ENCODE measurements around the gene MET. TPM values are rescaled to one million over a fixed set of nuclear protein-coding genes. Genes with fewer than 3 reads are reported as not detected.

Gene MET
- total and polyA plus RNA-seq, 2 of the 13 experiments (the other 11 are each of a cell fraction or from before 2014, with no cell fraction given) = 21.8 to 31.5 TPM

DNA sequence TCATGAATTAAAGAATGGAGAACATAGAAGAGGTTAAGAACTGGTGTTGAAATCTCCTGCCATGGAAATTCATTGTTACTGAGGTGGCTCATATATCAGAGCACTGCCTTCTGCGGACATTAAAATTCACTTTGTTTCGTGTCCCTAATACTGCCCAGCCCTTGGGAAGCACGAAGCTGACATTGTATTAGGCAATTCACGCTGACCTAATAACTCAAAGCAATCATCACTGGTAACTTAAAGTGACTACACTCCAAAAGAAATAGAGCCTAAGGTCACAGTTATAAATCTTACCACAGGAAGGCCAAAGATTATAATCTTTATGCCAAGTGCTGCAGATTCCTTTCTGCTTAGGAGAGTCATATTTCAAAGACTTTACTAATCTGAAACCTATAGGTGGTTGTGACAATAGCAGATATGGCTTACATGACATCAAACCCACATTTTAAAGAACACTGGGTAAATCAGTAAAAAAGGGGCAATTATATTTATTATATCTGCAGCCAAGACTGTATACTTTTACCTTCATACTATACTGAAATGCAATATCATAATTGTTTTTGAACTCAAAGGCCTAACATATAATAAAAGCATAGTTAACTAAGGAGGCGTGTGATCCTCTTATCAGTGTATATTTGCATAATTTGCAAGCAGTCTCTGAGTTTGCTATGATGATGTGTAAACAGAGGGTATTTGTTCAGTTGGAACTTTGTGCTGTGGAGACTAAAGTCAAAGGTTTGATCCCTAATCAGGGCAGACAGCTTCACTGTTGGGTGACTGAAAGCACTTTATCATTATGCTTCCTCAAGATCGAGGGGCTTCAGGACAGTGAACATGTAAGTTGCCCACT, 138.5 kb downstream of the MET start (continued):
- TF ChIP-seq POLR2A (IDR thresholded peaks at IDR 0.05; ENCODE audit: insufficient read depth in 1 of 2, low read depth in 2 of 2, low read length in 2 of 2) (peak; percentile 73 to 83; a peak in 3 of 4 replicates), CHD4 (IDR thresholded peaks at IDR 0.05; ENCODE audit: borderline replicate concordance, low read length) (peak; percentile 93; the same call in 1 of the 2 replicates), RFX3 (CRISPR knock-in tag; IDR thresholded peaks at IDR 0.05) (no peak), ZNF883 (CRISPR knock-in tag; IDR thresholded peaks at IDR 0.05; ENCODE audit: not compliant biosample characterization) (no peak), JUN (CRISPR knock-in tag; IDR thresholded peaks at IDR 0.05) (no peak), ZNF788 (CRISPR knock-in tag; IDR thresholded peaks at IDR 0.05; ENCODE audit: borderline replicate concordance) (no peak), ZNF652 (CRISPR knock-in tag; IDR thresholded peaks at IDR 0.05; ENCODE audit: borderline replicate concordance, low read depth) (peak; percentile 58; the same call in 1 of the 2 replicates), TP53 (CRISPR knock-in tag; conservative IDR thresholded peaks at IDR 0.05) (no peak), PRMT3 (CRISPR knock-in tag; IDR thresholded peaks at IDR 0.05; ENCODE audit: borderline replicate concordance, low read depth) (no peak), MYC (CRISPR knock-in tag; IDR thresholded peaks at IDR 0.05; ENCODE audit: borderline replicate concordance) (no peak), ARID2 (CRISPR knock-in tag; IDR thresholded peaks at IDR 0.05; ENCODE audit: borderline replicate concordance) (no peak), NPAS2 (CRISPR knock-in tag; IDR thresholded peaks at IDR 0.05; ENCODE audit: borderline replicate concordance) (no peak), MTF2 (CRISPR knock-in tag; IDR thresholded peaks at IDR 0.05; ENCODE audit: borderline replicate concordance) (peak; percentile 59; the same call in 1 of the 2 replicates), SIX4 (CRISPR knock-in tag; IDR thresholded peaks at IDR 0.05) (peak; percentile 99), DDIT3 (CRISPR knock-in tag; IDR thresholded peaks at IDR 0.05) (no peak), NCOR1 (IDR thresholded peaks at IDR 0.05; ENCODE audit: borderline replicate concordance, low read length) (peak; percentile 93), FOXK2 (IDR thresholded peaks at IDR 0.05) (no peak), ZNF430 (CRISPR knock-in tag; IDR thresholded peaks at IDR 0.05) (no peak), ZNF746 (CRISPR knock-in tag; IDR thresholded peaks at IDR 0.05) (no peak)
- TF ChIP-seq, protein P1, sequence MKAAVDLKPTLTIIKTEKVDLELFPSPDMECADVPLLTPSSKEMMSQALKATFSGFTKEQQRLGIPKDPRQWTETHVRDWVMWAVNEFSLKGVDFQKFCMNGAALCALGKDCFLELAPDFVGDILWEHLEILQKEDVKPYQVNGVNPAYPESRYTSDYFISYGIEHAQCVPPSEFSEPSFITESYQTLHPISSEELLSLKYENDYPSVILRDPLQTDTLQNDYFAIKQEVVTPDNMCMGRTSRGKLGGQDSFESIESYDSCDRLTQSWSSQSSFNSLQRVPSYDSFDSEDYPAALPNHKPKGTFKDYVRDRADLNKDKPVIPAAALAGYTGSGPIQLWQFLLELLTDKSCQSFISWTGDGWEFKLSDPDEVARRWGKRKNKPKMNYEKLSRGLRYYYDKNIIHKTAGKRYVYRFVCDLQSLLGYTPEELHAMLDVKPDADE (CRISPR knock-in tag; IDR thresholded peaks at IDR 0.05) = no peak
- TF ChIP-seq, protein P2, sequence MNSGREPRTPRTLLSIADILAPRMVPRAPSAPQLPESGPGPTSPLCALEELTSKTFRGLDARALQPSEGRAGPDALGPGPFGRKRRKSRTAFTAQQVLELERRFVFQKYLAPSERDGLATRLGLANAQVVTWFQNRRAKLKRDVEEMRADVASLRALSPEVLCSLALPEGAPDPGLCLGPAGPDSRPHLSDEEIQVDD (CRISPR knock-in tag; IDR thresholded peaks at IDR 0.05; ENCODE audit: borderline replicate concordance) = no peak
- TF ChIP-seq, protein P3, sequence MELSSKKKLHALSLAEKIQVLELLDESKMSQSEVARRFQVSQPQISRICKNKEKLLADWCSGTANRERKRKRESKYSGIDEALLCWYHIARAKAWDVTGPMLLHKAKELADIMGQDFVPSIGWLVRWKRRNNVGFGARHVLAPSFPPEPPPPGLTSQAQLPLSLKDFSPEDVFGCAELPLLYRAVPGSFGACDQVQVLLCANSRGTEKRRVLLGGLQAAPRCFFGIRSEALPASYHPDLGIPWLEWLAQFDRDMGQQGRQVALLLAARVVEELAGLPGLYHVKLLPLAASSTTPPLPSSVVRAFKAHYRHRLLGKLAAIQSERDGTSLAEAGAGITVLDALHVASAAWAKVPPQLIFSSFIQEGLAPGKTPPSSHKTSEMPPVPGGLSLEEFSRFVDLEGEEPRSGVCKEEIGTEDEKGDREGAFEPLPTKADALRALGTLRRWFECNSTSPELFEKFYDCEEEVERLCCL (CRISPR knock-in tag; IDR thresholded peaks at IDR 0.05; ENCODE audit: borderline replicate concordance) = no peak
- TF ChIP-seq, protein P4, sequence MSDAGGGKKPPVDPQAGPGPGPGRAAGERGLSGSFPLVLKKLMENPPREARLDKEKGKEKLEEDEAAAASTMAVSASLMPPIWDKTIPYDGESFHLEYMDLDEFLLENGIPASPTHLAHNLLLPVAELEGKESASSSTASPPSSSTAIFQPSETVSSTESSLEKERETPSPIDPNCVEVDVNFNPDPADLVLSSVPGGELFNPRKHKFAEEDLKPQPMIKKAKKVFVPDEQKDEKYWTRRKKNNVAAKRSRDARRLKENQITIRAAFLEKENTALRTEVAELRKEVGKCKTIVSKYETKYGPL (CRISPR knock-in tag; IDR thresholded peaks at IDR 0.05) = no peak; the same call in 1 of the 2 replicates

All from HepG2 (cell line).